ENCODE results near the gene CCDC34.
"Not testable (repeated sequence)": the region's sequence is repeated elsewhere in the genome, so short reads cannot be mapped to it uniquely, and the experiment has no call there.

DNA sequence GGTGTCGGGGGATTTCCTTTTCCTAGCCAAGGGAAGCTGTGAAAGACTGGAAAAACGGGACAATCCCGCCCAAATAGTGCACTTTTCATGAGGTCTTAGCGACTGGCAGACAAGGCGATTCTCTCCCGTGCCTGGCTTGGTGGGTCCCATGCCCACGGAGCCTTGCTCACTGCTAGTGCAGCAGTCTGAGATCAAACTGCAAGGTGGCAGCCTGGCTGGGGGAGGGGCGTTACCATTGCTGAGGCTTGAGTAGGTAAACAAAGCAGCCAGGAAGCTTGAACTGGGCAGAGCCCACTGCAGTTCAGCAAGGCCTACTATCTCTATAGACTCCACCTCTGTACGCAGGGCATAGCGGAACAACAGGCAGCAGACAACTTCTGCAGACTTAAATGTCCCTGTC lies 41.7 kb downstream of the CCDC34 start:
- not testable (repeated sequence) for TF ChIP-seq SMC3 (IDR thresholded peaks at IDR 0.05; ENCODE audit: low read depth, low read length); RAD21 (IDR thresholded peaks at IDR 0.05; ENCODE audit: low read length); MAFK (IDR thresholded peaks at IDR 0.05; ENCODE audit: low read depth, low read length); FOS (IDR thresholded peaks at IDR 0.05; ENCODE audit: low read depth, low read length); CEBPB (IDR thresholded peaks at IDR 0.05; ENCODE audit: low read depth, low read length); RFX5 (IDR thresholded peaks at IDR 0.05; ENCODE audit: low read depth, low read length); MXI1 (IDR thresholded peaks at IDR 0.05; ENCODE audit: borderline replicate concordance, low read depth, low read length); MAZ (IDR thresholded peaks at IDR 0.05; ENCODE audit: borderline replicate concordance, low read depth, low read length); POLR2A (IDR thresholded peaks at IDR 0.05; ENCODE audit: low read depth, low read length)
- TF ChIP-seq, protein P1, sequence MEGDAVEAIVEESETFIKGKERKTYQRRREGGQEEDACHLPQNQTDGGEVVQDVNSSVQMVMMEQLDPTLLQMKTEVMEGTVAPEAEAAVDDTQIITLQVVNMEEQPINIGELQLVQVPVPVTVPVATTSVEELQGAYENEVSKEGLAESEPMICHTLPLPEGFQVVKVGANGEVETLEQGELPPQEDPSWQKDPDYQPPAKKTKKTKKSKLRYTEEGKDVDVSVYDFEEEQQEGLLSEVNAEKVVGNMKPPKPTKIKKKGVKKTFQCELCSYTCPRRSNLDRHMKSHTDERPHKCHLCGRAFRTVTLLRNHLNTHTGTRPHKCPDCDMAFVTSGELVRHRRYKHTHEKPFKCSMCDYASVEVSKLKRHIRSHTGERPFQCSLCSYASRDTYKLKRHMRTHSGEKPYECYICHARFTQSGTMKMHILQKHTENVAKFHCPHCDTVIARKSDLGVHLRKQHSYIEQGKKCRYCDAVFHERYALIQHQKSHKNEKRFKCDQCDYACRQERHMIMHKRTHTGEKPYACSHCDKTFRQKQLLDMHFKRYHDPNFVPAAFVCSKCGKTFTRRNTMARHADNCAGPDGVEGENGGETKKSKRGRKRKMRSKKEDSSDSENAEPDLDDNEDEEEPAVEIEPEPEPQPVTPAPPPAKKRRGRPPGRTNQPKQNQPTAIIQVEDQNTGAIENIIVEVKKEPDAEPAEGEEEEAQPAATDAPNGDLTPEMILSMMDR (conservative IDR thresholded peaks at IDR 0.05; ENCODE audit: low read depth, low read length), result not testable (repeated sequence)
- TF ChIP-seq, protein P2, sequence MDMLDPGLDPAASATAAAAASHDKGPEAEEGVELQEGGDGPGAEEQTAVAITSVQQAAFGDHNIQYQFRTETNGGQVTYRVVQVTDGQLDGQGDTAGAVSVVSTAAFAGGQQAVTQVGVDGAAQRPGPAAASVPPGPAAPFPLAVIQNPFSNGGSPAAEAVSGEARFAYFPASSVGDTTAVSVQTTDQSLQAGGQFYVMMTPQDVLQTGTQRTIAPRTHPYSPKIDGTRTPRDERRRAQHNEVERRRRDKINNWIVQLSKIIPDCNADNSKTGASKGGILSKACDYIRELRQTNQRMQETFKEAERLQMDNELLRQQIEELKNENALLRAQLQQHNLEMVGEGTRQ (IDR thresholded peaks at IDR 0.05; ENCODE audit: low read depth, low read length), result not testable (repeated sequence)

Data from IMR-90 (cell line).